Limb (tissue), 2 donors: Measurements from ENCODE around the gene NSUN7.

ENCODE experiments used
- DNase-seq, 2 donors: peaks; one replicate each; pipeline ENCODE4 v3.0.0-alpha.2; 2016; ENCODE audit errors: extremely low spot score in 2 of 2

Gene NSUN7

DNA sequence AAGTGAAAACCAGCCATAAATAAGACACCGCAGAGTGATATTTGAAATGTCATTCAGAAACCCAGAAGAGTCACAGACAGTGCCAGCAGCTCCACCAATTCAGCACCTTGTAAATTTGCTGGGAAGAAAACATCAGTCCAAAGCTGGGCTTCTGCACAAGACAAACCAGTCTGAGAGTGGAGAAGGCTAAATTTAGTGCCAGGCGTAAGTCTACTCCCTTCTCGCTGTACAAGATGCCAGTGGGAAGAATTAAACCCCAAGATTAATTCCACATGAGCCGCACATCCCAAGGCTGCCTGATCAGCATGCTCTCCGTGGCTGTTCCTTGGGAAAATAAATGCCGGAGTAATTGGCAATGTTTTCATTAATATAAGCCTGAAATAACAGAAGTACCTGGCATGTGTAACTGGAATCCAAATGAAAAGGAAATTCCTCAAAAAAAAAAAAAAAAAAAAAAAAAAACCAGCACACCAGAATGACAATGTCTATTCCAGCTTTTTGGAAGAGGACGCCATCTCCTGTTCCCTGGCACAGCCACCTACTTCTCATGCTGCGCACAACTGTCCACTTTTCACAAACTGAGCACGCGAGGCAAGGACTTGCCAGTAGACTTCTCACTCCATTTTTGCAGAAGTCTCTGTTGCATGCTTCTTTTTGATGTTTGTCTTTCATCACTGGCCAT lies 95.5 kb downstream of the NSUN7 start:
- peak in 1 of 2 donors; percentile 53 for DNase-seq

DNA sequence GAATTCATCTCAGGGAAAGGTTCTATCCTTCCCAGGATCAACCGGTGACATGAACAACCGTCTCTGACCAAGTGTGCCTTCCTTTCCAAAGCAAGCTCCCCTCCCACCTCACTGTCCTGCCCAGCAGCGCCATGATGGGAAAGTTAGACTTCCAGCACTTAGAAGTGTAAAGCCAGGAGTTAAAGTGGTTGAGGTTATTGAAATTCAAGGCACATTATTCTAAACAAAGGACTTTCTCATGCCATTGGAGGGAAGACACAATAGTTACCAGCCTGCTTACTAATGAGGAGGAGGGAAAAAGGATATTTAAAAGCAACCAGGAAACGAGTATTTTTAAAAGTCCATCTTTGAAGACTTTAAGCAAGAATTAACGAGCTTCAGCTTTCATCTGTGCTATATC lies 96.8 kb downstream of the NSUN7 start:
- DNase-seq = no peak

DNA sequence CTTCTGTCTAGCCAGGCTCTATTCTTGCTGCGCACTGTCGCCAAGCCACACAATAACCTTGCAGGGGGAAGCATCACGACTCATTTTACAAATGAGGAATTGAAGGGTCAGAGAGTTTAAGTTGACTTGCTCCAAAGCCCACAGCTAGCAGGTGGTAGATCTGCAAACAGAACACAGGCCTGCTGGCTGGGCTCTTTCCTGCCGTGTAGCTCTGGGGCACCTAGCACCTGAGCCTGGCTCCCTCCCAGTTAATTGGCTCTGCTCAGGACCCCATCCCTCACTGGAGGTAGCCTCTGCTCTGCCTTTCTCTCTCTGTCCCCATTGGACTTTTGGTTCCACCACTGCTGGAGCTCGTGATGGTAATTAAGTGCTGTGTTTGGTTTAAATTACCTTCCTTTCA lies 98.5 kb downstream of the NSUN7 start:
- DNase-seq = no peak

DNA sequence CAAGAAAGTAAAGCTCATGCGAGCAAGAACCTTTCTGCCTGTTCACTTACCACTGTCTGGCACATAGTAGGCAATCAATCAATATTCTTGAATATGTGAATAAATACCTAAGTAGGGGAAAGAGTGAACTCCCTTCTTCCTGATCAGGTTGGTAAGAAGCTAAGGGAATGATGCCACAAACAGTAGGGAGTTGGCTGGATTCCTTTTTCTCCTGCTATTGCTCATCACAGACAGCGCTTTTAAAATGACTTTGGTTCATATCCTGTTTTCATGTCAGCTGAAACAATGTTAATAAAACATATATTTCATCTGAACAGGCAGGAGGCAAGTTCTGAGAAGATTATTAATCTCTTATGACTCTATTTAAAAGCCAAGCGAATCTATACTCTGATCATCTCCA lies 99.2 kb downstream of the NSUN7 start:
- DNase-seq = no peak

DNA sequence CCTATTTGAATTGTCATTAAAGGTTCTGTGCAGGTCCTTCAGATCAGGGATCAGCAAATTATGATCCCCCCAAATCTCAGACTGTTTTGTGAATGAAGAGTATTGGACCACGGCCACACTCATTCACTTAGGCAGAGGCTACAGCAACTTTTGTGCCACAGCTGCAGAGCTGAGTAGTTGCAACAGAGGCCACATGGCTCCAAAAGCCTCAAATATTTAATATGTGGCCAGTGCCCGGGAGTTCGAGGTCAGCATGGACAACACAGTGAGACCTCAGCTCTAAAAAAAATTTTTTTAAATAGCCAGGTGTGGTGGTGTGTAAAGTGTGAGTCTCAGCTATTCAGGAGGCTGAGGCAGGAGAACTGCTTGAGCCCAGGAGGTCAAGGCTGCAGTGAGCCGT lies 100.7 kb downstream of the NSUN7 start:
- no peak for DNase-seq

DNA sequence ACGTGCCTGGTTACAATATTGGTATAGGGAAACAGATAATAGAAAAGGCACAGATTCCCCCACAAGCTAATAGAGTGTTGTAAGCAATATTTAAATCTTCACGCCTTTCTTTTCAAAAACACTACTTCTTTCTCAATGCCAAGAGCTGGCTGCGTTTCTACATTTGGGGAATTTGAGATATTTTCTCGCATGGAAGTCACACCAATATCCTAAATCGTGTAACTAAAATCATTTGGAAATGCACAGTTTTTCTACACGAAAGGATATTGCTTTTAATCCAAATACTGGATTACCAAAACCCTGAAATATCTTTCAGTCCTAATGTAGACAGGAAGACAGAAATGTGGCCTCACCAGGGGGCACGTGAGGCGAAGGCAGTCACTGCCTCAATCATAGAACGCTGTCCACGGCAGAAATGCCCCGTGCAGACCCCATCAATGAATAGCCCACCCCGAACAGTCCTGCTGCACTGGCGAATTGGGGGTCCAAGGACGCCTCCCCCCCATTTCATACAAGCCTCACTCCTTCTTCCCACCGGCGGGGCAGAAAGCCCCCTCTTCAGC lies 106.6 kb downstream of the NSUN7 start:
- no peak for DNase-seq

DNA sequence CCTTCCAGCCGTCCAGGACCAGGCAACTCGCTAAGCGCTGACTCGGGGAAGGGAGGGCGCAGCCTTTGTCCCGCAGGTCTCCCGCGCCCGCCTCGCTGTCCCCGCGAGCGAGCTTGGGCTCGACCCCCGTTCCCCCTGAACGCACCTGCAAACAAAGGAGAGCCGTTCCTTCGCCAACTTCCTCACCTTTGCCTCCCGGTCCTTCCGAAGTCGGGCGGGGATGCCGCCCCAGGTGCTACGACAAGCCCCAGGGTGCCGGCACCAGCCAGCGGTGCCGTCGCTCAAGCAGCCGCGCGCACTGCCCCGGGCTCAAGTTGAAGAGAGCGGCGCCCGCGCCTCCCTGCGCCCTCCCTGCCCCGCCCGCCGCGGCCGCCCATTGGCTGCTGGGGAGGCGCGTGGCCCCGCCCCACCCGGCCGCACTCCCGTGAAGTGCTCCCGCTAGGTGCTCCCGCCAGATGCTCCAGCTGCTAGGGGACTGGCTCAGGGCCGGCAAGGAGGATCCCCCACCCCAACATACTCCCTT lies 107.1 kb downstream of the NSUN7 start:
- DNase-seq = peak; percentile 60 to 87

DNA sequence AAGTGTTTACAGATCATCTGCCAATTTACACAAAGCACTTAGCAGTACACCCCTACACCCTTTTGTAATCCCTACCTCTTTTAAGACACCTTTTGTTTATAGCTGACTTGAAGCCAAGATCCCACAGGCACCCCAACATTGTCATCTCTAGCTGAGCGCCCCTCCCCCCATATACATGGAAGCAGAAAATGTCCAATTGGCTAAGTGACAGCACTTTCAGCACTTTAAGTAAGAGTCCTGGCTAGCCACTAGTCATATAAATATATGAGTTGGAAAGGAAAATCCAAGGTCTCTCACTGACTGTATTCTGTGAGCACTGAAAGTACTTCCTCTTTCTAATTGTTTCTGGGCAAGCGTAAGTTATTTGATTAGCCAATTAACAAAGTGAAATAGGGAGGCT lies 108.2 kb downstream of the NSUN7 start:
- no peak for DNase-seq

DNA sequence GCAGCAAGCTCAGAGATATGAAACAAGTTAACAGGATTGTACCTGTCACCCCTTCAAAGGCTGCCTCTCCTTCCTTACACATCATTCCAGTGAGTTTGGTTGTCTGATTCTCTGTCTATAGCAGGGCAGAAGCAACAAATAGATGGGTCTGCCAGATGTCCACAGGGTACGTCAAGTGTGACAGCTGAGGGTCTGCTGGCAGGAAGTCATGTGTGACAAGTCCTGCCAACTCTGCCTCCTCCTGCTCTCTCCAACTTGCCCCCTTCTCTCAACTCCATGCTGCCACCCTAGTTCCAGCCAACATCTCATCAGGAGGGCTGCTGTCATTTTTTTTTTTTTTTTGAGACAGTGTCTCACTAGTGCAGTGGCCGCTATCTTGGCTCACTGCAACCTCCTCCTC lies 109.2 kb downstream of the NSUN7 start:
- DNase-seq = no peak
